ENCODE results near the gene NR2F1-AS1. TPM values are rescaled to one million over a fixed set of nuclear protein-coding genes. Genes with fewer than 3 reads are reported as not detected.

NR2F1-AS1 gene
- total RNA-seq, 1 experiment from 2014 or later: 27.0 TPM

GRCh38 chr5:93462916-93463315, 118.1 kb downstream of the NR2F1-AS1 start:
- Histone ChIP-seq H3K4me3 (ENCODE audit: low read depth in 2 of 2, low read length in 2 of 2) (no peak overlapping the region), H3K27ac (ENCODE audit: low read length) (no peak overlapping the region), H3K27me3 (ENCODE audit: control insufficient read depth, insufficient read depth, low read length) (no peaks in the 10 kb centered on the region), H3K4me1 (ENCODE audit: control insufficient read depth, insufficient read depth, low read length) (no peaks in the 10 kb centered on the region), H3K36me3 (ENCODE audit: control insufficient read depth, insufficient read depth, low read length) (no peaks in the 10 kb centered on the region), H3K9me3 (ENCODE audit: control insufficient read depth, insufficient read depth, low read depth, low read length) (peaks cover 12% of the 10 kb centered on the region; the same call in 1 of the 2 replicates)
- DNase-seq (ENCODE audit: low read depth, low spot score): no peak
- CTCF ChIA-PET: no interaction called here
- POLR2A ChIA-PET: no interaction called here
- no peak for ATAC-seq
- TF ChIP-seq POLR2AphosphoS5 (IDR thresholded peaks at IDR 0.05; ENCODE audit: low read depth, low read length) (no peak), TCF7L2 (IDR thresholded peaks at IDR 0.05; ENCODE audit: low read depth, low read length) (no peak), REST (IDR thresholded peaks at IDR 0.05; ENCODE audit: insufficient read depth in 1 of 2, low read depth in 2 of 2, low read length in 1 of 2) (no peak)
- BruUV-seq (replicated peaks): no TSS peak
- intact Hi-C loops (cut with micrococcal nuclease; ENCODE audit: unreplicated experiment): no loop called here
- in situ Hi-C loops (cut with HindIII; ENCODE audit: low pct_unique_long_range_greater_than_20kb, low sequenced_read_pairs): no loop called here

- Histone ChIP-seq H3K4me1 (ENCODE audit: control insufficient read depth, insufficient read depth, low read length) (no peaks in the 10 kb centered on the region), H3K27me3 (ENCODE audit: control insufficient read depth, insufficient read depth, low read length) (no peaks in the 10 kb centered on the region), H3K36me3 (ENCODE audit: control insufficient read depth, insufficient read depth, low read length) (no peaks in the 10 kb centered on the region), H3K27ac (ENCODE audit: low read length) (no peak overlapping the region), H3K9me3 (ENCODE audit: control insufficient read depth, insufficient read depth, low read depth, low read length) (peaks cover 12% of the 10 kb centered on the region; the same call in 1 of the 2 replicates), H3K4me3 (ENCODE audit: low read depth in 2 of 2, low read length in 2 of 2) (no peak overlapping the region)
- ChIA-PET CTCF (no interaction called here), POLR2A (no interaction called here)
- DNase-seq (ENCODE audit: low read depth, low spot score): no peak
- BruUV-seq (replicated peaks): no TSS peak
- intact Hi-C loops (cut with micrococcal nuclease; ENCODE audit: unreplicated experiment) (no loop called here), in situ Hi-C loops (cut with HindIII; ENCODE audit: low pct_unique_long_range_greater_than_20kb, low sequenced_read_pairs) (no loop called here)
- ATAC-seq: no peak
- TF ChIP-seq SIN3A (IDR thresholded peaks at IDR 0.05; ENCODE audit: borderline replicate concordance, insufficient read depth, low read depth, low read length): no peak
- TF ChIP-seq CTCF (IDR thresholded peaks at IDR 0.05): no peak
- TF ChIP-seq POLR2AphosphoS5 (IDR thresholded peaks at IDR 0.05; ENCODE audit: low read depth, low read length): no peak
- TF ChIP-seq TCF7L2 (IDR thresholded peaks at IDR 0.05; ENCODE audit: low read depth, low read length): no peak
- no peak for TF ChIP-seq REST (IDR thresholded peaks at IDR 0.05; ENCODE audit: insufficient read depth in 1 of 2, low read depth in 2 of 2, low read length in 1 of 2)
Measured at GRCh38 chr5:93461756-93462155, 119.3 kb downstream of the NR2F1-AS1 start.

All from Panc1 (cell line).